IPS-18c (cell line): ENCODE results near the gene SPAG7.
A peak's percentile ranks its signal among the peaks of the same experiment; 100 is the strongest.

Experiments used
- H3K4me3 ChIP-seq: 2 replicates; pipeline ENCODE4 v1.7.0; 2013; ENCODE audit warnings: low read depth, mild to moderate bottlenecking, low read length, moderate library complexity; ENCODE audit not compliant: insufficient read depth
- H3K9me3 ChIP-seq: one replicate; pipeline ENCODE4 v1.6.1; 2013; ENCODE audit warnings: mild to moderate bottlenecking, low read length, moderate library complexity; ENCODE audit not compliant: control insufficient read depth, insufficient read depth

Gene SPAG7, protein sequence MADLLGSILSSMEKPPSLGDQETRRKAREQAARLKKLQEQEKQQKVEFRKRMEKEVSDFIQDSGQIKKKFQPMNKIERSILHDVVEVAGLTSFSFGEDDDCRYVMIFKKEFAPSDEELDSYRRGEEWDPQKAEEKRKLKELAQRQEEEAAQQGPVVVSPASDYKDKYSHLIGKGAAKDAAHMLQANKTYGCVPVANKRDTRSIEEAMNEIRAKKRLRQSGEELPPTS

DNA sequence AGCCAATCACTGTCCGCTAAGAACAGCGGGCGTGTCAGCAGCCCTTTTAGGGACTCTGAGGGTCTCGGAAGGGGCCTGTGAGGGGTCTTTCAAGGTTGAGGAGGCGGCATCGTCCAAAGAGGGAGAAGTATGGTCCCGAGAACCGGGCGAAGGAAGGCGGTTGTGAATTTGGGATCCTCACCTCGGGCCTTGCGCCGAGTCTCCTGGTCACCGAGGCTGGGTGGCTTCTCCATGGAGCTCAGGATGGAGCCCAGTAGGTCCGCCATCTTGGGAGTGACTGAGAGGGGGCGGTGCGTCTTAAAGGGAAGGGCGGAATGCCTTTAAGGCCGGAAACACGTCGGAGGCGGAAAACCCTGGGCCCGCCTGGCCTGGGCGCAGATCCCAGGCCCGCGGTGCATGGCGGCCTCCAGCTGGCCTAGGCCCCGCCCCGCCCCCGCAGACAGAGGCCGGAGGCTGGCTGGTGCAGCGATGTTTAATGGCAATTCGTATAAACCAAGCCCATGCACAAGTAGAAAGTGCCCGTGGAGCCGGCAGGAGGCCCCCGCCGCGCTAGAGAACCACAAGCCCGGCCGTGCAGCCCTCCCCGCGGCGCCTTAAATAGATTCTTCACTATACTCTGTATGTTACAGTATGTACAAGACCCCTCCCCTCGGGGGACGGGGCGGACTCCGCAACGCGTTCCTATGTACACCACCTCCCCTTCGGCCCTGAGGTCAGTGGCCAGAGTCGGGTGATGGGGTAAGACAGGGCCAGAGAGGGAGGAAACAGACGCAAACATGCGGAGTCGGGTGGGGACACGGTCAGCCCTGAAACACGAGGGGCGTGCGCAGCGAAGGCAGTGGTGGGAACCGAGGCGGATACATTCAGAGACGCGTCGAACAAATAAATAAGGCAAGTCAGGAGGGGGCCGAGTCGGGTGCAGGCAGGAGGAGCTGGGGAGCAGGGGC is at the start of gene SPAG7:
Gene SPAG7, minus strand, starts transcription at position 279 of the 947 bp plus-strand sequence. Its CDS starts 13 bp downstream, at position 266.
- Histone ChIP-seq H3K4me3 (peak within 1 kb of the TSS; percentile 92), H3K9me3 (peaks cover 7% of the 10 kb centered on the region)

DNA sequence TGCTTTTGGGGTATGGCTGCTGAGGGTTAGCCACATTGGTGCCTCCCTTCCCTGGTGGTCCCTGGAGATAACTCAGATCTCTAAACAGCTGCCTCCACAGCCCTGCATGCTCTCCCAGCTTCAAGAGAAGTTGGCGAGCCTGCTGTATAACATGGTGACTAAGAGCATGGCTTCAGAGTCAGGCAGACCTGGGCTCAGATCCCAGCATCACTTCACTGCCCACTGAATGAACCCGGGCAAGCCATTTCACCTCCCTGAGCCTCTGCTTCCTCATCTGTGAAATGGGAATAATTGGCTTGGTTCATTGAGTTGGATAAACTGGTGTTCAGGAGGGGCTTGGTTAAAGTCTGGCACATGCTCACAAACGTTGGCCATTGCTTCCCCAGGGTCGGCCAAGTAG is 46.7 kb upstream of the SPAG7 start:
- H3K9me3 ChIP-seq = no peaks in the 10 kb centered on the region
- H3K4me3 ChIP-seq = no peak overlapping the region

DNA sequence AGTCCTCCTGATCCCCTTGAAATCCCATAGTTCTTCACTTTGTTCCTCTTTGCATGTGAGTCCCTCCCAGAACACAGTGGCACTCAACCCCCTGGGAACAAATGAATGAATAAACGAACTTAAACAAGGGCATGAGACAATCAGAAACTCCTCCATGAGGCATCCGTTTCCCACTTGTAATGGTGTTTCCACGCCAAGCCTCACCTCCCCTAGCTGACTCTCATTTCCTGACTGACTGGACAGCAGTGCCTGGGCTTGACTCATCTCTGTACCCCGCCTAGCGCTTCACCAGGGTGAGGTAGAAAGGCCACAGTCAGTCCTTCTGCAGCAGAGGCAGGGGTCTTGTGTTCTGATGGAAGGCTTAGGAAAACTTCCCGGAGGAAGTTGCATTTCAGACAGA is 44.3 kb upstream of the SPAG7 start:
- no peak overlapping the region for H3K4me3 ChIP-seq
- no peaks in the 10 kb centered on the region for H3K9me3 ChIP-seq

DNA sequence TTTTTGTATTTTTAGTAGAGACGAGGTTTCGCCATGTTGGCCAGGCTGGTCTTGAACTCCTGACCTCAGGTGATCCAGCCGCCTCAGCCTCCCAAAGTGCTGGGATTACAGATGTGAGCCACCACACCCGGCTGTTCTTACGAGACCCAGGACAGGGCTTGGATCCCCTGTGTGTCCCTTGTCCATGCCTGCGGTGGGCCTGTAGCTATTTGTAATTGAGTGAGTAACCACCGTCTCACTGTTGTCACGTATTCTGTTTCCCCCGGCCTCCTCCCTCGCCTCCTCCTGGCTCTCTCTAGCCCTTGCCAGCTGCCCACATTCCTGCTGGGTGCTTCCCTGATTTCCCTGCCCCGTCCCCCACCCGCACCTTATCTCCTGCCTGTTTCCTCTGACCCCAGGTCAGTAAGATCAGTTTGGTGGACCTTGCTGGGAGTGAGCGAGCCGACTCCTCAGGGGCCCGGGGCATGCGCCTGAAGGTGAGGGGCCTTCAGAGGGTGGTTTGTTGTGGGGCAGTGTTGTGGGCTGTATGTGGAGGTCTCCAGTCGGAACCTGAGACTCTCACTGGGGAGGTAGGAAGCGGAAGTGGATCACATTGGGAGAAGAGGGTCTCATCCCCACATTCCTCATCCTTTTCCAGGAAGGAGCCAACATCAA is 35.7 kb upstream of the SPAG7 start:
- H3K4me3 ChIP-seq = no peak overlapping the region
- H3K9me3 ChIP-seq = no peaks in the 10 kb centered on the region

DNA sequence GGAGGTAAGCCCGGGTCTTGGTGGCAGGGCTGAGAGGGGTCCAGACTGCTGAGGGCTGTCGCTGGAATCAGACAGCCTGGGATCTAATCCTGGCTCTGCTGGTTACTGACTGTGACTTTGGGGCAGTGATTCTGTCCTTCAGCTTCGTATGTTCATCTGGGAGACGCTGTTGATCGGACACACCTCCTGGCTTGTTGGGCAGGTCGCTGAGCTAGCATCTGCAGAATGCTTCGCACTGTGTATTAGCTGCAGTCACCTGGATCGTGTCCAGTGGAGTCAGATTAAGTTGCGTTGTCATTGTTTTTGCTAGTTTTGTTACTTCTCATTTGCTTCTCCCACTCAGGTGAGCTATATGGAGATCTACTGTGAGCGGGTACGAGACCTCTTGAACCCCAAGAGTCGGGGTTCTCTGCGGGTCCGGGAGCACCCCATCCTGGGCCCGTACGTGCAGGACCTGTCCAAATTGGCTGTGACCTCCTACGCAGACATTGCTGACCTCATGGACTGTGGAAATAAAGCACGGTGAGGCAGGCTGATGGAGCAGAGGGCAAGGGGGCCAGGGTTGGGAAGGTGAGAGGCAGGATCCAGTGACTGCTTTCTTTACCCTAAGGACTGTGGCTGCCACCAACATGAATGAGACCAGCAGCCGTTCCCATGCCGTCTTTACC is 34.6 kb upstream of the SPAG7 start:
- H3K9me3 ChIP-seq = no peaks in the 10 kb centered on the region
- H3K4me3 ChIP-seq = no peak overlapping the region

DNA sequence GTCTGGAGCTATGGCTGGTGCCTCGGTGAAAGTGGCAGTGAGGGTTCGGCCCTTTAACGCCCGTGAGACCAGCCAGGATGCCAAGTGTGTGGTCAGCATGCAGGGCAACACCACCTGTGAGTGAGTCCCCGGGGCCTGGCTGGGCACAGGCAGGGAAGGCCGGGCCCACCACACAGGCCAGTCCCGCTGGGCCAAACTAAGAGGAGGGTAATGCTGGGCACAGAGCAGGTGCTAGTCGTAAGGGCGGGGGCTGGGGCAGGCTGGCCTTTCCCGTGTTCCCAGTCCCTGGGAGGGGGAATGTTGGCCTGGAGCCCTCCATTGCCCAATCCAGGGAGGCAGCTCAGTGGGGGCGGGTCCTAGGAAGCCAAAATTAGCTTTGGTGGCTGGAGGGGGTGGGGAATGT is 32.6 kb upstream of the SPAG7 start:
- Histone ChIP-seq H3K4me3 (no peak overlapping the region), H3K9me3 (no peaks in the 10 kb centered on the region)

DNA sequence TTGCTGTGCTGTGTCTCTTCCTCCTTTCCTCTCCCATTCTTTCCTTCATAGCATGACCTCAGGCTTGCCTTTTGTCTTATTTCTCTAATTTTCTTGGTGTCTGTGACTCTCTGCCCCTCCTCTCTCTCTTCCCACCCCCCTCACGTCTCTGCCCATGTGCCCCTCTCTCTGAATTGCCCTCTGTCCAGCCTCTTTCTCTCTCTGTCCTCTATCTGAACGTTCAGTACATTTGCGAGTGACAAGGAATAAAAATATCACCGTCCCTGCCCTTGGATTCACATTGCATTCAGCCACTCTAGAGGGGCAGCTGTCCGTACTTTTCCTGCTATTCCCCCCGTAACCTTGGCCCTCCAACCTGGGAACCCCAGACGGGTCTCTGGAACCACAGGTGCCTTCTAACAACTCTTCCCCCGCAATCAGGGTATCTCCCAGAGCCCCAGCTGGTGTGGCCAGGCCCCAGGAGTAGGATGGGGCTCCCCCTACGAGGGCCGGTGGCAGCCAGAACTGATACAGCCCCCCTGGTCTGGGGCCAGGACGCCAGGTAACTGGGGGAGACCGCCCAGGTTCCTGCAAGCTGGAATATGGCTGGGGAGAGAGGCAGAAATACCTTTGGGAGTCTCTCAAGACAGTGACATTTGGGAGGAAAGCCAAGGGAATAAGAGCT is 31.9 kb upstream of the SPAG7 start:
- peak overlapping the region; percentile 77 for H3K4me3 ChIP-seq
- H3K9me3 ChIP-seq = no peaks in the 10 kb centered on the region

DNA sequence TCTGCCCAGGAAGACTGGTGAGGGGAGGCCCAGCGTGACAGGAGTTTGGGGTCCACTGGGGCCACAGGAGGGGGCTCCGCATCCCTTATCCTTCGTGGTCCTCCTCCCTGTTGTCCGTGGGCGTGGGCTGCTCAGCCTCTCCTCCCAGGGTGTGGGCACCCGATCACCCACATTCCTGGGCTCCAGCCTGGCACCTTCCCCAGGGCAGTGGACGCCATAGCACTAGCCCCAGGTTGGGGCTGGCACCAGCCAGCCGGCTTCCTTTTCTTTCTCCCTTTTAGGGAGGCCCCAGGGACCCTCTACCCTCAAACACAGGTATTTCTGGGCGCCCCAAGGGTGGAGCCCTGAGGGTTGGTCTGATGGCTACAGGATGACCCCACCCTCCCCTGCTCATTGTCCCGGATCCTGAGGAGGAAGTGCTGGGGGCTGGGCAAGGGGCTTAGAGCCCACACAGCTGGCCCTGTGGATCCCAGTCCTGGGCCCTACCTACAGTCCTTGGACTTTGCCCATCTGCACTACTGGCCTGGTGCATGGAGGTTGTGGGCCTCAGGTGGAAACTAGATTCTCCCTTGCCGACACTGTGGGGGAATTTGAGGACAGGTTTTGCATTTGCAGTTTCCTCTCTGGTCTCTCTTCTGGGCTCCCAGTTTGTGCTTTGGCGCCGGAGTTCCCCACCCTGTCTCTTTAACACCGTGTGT is 31.3 kb upstream of the SPAG7 start:
- Histone ChIP-seq H3K9me3 (no peaks in the 10 kb centered on the region), H3K4me3 (peak overlapping the region; percentile 77)

DNA sequence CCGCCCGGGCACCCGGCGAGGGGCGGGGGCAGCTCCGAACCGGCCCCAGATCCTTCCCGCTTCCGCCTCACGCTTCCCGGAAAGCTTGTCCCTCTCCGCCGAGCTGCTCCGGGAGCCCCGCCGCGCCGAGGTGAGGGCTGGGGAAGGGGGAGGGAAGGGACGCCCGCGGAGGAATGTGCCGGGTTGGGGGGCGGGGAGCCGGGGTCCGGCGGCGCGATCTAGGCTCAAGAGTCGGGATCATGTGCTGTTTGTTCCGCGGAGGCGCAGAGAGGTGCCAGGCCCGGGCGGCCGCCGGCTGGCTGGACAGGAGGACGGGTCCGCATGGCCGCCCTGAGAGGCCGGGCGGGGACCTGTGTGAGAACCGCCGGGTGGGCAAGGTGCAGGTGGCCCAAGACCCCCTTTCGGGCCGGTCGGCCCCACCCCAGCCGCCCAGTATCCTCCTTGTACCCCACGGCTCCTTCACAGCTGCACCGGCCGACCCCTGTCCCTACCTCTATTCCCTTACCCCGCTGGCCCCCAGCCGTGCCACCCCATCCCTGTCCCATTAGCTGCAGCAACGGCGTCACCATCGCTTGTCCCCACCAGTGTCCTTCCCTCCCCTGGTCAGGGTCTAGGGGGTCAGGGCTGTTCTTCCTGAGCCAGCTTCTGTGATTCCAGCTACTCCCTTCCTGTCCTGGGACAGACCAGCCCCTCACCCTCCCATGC is 30.6 kb upstream of the SPAG7 start:
- H3K9me3 ChIP-seq = no peaks in the 10 kb centered on the region
- H3K4me3 ChIP-seq = peak overlapping the region; percentile 77

DNA sequence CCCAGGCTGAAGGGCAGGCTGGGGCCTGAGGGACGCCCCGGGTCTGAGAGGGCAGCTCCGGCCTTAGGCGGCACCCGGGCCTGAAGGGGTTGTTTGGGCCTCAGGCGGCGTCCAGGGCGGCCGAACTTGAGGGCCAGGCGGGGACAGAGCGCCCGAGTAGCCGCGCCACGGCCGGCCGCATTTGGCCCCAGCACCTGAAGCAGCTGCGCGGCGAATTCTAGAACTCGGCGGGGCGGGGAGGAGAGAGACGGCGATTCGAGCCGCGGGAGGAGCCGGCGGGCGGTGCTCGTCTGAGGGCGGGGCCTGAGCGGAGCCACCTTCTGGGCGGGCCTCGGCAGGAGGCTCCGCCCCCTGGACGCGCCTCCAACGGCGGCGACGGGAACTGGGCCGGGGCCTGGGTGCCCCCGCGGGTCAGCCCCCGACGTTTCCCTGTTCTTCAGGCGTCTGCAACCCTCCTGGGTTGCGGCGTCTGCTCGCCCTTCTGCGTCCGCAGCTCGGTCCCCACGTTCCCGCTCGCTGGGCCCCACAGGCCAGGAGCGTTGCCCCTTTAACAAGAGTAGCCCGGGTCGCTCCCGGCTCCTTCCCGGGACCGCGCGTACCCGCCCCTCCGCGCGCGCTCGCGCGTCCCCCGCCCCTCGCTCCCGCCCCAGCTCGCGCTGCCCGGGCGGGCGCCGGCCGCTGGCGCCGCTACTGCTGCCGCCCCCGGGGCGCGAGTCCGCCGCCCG is 29.8 kb upstream of the SPAG7 start, which contains the start of the genes INCA1 and KIF1C:
Gene INCA1, minus strand, starts transcription at position 221 of the 725 bp plus-strand sequence. CDS start 3,085 bp downstream, outside the sequence.
Gene KIF1C, plus strand, starts transcription at position 649 of the 725 bp plus-strand sequence. CDS start 2,297 bp downstream, outside the sequence.
- H3K4me3 ChIP-seq = peak within 1 kb of the TSS; percentile 77
- H3K9me3 ChIP-seq = no peaks in the 10 kb centered on the region

DNA sequence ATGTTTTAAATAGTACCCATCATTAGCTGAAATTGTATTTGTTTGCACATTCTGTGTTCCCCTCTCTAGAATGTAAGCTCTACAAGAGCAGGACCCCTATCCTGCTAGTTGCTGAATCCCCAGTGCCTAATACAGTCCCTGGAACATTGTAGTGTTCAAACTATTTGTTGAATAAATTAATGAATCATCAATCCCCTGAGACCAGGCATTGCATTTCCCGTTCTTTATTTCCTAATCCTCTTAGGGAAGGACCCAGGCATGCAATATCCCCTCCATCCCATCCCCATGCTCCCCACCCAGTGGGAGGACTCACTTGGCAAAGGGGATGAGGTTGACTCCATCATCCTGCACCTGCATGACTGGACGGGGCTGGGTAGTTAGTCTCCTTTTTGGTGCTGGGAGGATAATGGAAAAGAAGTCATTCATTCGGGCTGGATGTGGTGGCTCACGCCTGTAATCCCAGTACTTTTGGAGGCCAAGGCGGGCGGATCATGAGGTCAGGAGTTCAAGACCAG is 26.5 kb upstream of the SPAG7 start:
- no peaks in the 10 kb centered on the region for H3K9me3 ChIP-seq
- no peak overlapping the region for H3K4me3 ChIP-seq

DNA sequence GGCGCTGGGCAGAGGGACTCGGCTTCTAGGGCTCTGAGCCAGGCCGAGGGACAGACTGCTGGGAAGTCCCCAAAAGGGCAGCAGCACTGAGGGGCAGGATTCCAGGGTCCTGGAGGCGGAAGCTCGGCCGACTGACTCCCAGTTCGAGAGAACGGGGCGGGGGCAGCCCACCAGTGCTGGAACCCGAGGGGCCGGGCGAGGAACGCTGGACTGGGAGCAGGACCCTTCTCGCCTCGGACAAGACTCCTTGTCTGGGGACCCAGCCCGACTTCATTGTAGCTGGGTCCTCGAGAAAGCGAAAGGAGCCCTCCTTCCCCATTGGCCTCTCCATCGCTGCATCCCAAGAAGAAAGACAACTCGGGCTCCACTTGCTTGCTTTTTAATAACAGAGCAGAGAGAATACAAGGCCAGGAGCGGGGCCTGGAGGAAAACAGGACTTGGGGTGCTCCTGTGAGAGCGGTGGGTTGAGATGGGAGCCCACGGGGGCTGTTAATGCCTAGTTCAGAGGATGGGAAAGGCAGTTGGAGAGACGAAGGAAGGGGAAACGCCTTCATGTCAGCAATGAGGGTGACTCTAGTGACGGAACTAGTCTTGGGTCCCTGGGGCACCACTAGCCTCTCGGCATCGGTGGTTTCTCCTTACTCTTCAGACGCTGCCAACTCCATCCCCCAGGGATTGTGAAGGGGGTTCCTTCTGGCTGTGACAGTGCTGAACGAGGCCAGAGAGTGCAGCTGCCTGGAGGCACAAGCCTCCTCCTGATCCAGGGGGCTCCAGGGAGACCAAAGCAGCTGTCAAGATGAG is 20.4 kb upstream of the SPAG7 start:
- no peaks in the 10 kb centered on the region for H3K9me3 ChIP-seq

DNA sequence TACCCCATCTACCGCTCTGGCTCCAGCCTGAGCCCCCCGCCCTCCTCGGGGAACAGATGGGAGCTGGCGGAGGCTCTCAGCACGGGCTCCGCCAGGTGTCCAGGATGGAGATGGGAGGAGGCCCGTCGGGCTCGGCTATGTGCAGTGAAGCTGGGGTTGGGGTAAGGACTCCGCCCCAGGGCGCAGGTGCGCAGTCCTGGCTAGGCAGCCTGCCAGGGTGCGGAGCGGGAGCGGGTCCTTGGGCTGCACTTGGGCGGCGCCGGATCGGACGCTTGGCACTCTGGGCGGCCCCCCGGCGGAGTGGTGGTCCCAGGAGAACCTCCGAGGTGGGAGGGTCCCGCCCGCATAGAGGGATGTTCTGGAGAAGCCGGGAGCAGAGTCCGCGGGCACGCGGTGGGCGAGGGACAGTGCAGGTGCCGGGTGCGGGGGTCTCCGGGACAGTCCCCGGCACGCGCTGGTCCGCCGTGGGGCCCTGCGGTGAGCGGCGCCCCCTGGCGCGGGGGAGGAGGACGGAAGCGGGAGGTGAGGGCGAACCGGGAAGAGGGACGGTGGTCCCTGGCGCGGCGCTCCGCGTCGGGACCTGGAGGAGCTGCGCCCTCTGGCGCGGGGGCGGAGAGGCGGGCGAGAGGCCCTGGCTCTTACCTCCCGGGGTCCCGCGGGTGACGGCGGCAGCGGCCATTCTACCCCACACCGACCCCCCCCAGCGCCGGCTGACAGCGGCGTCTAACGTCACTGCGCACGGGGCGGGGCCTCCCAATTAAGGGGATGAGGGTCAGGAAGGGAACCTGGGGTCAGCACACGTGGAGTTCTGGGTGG is 19.5 kb upstream of the SPAG7 start, which contains the start of gene CAMTA2:
Gene CAMTA2, minus strand, starts transcription at position 725 of the 816 bp plus-strand sequence. CDS start 1,453 bp downstream, outside the sequence.
- peak within 1 kb of the TSS; percentile 70 for H3K4me3 ChIP-seq

More for the DNA sequence above, 20.4 kb upstream of the SPAG7 start:
- H3K4me3 ChIP-seq = peak overlapping the region; percentile 70

More for the DNA sequence above, 19.5 kb upstream of the SPAG7 start, which contains the start of gene CAMTA2:
- H3K9me3 ChIP-seq = no peaks in the 10 kb centered on the region
